GM19239 (cell line): ENCODE results near the gene CHRDL2.

Source experiments
- DNase-seq: peaks from one replicate; pipeline ENCODE4 v3.0.0; 2011; ENCODE audit warnings: low spot score; ENCODE audit not compliant: insufficient read length
- FAIRE-seq: peaks from 2 replicates; lab custom pipeline; 2011; peaks lifted over from hg19 to GRCh38; lab: Jason Lieb, UNC

Gene CHRDL2

DNA sequence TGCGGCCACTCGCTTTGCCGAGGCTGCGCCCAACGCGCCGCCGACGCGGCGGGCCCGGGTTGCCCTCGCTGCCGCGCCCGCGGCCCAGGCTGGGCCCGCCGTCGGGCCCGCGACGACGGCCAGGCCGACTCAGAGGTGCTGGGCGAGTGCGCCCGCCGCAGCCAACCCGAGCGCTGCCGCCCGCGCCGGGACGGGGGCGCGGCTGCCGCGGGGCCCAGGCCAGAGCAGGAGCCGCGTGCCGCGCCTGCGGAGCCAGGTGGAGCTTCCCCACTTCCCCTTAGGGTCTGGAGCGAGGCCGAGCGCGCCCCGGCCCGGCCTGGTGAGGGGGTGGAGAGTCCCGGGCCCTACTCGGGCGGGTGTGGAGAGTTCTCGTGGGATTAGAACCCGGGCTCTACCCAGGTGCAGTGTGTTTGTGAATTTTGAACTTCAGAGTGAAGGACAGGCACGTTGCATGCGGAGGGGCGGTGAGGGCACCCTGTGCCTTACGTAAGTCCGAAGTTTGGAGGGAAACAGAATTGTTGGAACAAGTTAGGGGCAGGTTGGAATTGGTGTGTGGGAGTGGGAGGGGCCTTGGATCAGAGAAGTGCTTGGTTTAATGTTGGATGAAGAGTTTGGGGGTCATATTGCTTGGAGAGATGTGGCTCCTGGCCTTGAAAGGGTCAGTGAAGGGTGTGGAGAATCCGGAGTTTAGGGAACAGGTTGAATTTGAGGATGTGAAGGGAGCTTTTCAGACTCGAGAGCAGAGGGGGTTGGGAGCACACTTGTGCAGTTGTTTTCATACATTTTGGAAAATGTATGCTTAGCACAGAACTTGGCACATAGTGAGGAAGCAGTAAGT, 18.1 kb upstream of the CHRDL2 start:
- DNase-seq (peak; percentile 57), FAIRE-seq (no peak)

DNA sequence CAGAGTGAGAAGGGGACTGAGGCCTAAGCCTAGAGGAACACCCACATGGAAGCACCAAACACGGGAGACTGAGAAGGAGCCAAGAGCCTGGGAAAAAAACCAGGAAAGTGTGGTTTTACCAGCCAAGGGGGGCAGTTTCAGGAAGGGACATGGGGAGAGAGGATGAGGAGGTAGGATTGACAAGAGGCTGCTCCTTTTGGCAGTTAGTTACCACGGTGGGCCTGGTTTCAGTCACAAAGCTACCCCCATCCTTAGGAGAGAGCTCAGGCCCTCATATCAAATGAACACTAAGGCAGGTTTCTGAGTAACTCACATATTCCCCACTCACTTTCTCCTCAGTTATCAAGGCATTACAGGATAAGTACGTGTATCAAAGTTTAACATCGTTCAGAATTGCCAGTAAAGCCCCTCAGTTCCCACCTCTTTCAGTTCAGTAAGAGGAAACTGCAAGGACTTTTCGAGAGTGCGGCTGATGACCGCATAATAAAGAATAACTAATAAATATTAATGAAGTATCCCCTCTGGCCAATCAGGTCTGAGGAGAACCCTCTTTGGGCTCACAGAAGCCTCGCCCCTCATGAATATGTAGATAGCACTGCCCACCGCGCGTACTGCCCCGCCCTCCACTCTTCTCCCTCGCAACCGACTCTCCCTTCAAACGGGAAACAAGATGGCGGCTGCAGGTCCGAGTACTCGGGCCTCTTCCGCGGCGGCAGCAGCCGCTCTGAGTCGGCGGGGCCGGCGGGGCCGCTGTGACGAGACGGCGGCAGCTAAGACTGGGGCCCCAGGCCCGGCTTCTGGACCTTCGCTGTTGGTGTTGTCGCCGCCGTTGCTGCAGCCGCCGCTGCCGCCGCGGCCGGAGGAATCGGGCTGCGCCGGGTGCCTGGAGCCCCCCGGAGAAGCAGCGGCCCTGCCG, 17.2 kb upstream of the CHRDL2 start, which contains the start of gene RNF169:
RNF169 (plus strand) TSS at position 639 of the 916 bp plus-strand sequence; CDS start at position 671, 32 bp downstream.
- DNase-seq: peak; percentile 98
- peak; percentile 87 for FAIRE-seq

DNA sequence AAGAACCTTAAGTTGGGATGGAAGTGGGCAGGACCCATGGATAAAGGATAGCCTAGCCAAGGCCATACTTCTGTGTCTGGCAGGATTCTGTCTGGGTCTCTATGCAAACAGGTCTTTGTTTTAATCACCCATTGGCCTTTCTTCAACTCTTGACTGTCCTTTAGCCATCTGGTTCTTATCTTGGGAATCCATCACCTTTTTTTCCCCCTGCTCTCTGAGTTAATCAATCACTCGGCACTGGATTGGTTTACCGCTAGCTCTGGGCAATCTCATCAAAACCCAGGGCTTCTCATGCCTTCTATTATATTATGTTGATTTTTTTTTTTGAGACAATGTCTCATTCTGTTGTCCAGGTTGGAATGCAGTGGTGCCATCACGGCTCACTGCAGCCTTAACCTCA, 15.6 kb upstream of the CHRDL2 start:
- FAIRE-seq (no peak), DNase-seq (no peak)

DNA sequence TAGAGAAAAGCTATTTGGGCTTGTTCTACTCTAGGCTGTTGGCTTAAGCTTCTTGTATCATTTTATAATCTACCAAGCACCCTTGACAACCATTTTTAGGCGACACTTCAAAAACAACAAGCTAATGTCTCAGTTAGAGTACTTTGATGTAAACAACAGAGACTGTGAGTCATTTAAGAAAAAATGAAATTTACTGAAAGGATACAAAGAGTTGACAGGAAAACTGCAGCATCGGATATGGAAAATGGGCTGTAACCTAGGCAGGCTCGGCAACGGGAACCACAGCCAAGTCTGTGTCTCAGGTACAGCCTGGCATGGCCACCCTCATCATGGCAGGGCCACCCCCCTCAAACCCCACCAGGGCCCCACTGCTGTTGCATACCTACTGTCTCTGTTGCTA, 13.1 kb upstream of the CHRDL2 start:
- no peak for DNase-seq
- FAIRE-seq: no peak

DNA sequence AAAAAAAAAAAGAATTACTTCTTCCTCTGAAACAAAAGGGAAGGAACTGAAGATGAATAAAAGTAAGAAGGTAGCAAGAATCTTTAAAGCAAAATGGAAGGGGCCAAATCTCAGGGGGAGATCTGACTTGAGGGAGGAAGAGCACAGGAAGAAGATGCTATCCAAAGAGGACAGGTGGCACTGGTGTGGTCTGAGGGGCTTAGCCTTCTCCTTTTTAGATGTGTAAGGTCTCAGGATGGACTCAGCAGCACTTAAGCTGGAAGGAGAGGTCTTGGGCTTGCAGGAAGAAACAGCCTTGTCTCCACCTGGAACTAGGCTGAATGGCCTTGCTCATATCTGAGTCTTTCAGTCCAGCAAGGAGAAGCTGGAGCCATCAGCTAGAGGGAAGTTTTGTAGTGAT, 12.4 kb upstream of the CHRDL2 start:
- no peak for DNase-seq
- no peak for FAIRE-seq

DNA sequence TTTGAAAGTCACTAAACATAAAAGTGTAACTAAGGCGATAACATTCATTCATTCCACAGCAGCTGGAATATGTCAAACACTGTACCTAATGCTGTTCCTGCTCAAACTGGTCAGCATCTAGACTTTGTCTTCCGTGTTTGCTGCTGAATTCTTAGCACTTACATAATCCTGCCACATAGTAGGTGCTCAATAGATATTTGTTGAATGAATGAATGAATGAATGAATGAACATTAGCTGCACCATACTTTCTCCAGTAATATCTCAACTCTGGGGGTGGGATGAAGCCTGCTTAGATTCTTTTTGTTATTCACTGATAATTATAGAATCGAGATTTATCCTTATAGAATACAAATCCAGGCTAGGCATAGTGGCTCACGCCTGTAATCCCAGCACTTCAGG, 10.8 kb upstream of the CHRDL2 start:
- no peak for FAIRE-seq

DNA sequence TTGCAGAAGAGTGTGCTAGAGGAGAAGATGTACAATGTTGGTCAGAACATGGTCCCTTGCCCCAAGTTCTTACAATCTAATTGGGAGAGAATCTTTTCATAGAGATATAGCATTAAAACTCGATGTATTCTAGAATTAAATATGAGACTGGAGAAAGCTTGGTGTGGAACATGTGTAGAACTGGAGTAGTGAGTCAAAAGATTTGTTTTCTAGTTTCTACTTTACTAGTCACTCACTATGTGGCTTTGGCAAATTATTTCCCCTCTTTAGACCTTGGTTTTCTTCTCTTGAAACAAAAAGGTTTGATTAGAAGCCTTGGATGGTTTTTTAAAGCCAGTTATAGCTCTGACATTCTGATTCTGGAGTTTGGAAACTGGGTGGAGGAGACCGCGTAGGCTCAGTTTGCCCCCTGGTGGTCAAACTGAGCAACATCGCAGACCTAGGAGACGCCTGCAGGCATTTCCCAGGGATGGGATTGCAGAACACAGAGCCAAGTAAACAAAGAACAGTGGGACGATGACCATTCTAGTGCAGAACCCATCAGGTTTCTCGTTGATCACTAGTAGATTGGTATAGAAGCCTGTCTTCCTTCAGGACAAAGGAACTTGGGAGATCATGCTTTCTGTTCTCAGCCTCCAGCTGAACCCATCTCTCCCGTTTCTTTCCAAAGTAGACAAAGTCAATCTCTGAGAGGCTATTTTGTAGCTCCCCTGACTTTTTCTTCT, 8.5 kb upstream of the CHRDL2 start:
- FAIRE-seq: peak; percentile 76
- peak; percentile 65 for DNase-seq

More for the DNA sequence above, 10.8 kb upstream of the CHRDL2 start:
- no peak for DNase-seq

DNA sequence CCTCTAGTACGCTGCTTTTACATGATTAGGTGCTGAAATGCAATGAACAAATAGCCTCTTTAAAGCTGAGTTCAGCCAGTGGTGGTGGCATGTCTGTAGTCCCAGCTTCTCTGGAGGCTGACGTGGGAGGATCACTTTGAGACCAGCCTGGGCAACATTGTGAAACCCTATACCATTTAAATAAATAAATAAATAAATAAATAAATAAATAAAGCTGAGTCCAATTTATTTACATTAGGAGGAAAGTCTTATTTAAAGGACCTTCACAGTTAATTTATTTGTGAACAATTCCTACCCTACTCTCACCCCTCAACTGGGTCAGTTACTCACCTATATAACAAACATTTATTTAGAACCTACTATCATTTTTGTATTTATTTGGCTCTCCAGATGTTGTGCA, 4.8 kb upstream of the CHRDL2 start:
- DNase-seq (no peak), FAIRE-seq (no peak)

DNA sequence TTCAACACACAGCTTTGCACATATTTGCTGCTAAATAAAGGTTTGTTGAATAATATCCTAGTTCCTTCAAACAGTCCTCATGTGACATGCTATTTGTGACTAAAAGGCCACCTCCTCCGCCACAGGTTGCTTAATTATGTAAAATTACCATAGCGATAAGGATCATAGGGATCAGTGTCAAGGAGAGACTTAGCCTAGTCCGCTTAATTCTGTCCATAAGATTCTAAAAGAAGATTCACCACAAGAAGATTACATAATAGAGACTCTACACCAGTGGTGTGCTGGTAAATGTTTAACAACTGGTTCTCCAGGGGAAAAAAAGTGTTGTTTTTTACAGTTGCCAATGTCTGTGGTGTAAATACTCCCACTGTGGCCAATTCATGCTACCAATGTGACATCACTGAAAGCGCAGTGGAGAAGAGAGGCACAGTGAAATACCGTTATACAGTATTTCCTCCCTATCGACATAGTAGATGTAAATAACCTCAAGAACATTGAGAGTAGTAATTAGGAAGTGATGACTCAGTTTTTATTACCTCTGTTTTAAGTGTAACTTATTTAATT, 4.2 kb upstream of the CHRDL2 start:
- FAIRE-seq (no peak), DNase-seq (no peak)

DNA sequence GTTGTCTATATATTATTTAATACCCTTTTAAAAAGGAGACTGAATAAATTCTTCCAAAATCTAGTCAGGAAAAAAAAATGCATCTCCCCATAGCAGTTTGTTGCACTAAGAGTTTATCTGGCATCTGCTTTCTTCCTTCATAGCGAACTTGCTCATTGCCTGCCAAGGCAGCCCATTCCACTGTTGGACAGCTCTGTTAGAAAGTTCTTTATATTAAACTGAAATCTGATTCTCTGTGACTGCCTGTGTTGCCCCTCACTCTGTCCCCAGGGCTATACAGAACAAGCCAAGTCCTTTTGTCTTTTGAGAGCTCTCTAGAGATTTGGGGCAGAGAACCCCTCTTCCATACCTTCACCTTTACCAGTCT, 3.3 kb upstream of the CHRDL2 start:
- no peak for FAIRE-seq

DNA sequence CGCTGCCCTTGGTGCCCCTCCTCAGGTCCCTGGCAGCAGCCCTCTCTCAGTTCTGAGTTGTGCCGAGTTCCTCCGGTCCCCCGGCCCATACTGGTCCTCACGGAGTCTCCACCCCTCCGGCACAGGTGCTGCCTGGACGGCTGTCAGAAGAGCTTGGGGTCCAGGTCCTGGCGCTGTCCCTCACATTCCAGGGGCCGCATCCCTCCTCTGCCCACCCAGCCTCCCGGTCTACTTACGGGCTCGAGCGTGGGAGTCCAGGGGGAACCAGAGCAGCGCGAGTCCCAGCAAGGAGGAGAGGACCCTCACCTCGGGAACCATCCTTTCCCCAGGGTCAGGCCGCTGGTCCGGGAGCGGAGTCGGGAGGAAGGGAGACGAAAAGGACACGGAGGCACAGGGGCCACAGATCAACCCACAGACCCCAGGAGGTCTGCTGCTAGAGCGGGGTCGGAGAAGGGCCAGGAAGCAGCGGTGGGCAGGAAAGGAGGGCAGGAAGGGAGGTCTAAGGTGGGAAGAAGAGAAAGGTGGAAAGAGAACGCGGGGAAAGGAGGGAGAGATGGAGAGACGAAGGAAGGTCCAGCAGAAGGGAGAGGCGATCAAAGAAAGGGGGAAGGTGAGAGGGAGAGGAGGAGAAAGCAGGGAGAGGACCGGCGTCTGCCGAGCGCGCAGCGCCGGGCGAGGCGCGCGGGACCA, 510 bp downstream of the CHRDL2 start:
- FAIRE-seq: no peak
- DNase-seq: no peak

More for the DNA sequence above, 3.3 kb upstream of the CHRDL2 start:
- DNase-seq: no peak

DNA sequence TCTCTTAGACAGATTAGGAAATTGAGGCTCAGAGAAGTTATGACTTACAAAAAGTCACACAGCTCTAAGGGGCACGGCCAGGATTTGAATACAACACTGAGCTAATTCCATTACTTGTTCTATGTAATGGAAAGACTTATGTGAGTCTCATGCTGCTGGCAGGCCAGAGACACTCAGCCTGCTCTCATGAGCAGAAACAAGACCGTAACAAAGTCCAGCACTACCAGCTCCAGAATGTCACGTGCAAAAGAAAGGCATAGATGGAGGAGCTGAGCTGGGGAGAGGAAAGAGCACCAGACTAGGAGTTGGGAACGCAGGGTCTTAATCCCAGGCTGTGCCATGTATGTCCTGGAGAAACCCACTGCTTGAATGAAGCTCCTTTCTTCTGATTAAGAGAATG, 1.8 kb downstream of the CHRDL2 start:
- FAIRE-seq (no peak), DNase-seq (no peak)

DNA sequence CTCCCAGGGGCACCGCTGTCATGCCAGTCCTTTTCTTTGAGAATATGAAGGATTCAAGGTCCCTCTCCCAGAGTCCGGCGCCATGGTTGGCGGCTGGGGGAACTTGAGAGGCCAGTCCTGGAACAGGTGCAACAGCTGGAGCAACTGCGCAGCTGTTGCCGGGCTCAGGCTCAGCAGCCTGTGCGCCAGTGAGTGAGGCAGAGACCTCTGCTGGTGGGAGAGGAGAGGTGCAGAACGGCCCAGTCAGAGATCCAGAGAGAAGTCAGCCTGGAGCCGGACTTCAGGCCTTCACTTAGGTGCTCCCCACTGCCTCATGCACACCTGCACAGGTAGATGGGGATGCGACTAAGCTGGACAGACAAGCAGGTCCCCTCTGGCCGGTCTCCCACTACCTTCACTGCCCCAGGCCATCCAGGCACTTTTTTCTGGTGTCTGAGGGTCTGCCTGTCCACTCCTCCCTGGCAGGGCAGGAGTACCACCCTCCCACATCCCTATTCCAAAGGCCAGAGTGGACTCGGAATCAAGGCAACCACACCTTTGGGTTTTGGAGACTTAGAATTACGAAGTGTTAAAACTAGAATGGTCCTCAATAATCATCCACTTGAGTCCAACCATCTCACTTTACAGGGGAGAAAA, 4.6 kb downstream of the CHRDL2 start:
- peak; percentile 97 for DNase-seq
- peak; percentile 95 for FAIRE-seq

DNA sequence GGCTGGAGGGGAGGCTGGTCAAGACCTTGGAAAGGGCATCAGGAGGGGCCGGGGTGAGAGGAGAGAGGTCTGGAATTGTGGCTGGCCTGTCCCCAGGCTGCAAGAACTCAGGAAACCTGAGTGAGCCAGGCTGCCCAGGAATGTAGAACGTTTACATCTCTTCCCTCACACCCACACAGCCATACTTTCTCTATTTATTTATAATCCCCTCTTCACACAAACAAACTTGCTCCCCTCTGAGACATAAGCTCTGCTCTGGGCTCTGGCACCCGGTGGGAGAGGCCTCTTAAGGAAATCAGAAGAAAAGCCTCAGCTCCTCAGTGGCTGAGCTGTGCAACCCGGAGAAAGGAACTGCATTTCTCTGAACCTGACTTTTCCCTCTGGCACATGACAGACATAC, 5.5 kb downstream of the CHRDL2 start:
- FAIRE-seq (no peak), DNase-seq (no peak)

DNA sequence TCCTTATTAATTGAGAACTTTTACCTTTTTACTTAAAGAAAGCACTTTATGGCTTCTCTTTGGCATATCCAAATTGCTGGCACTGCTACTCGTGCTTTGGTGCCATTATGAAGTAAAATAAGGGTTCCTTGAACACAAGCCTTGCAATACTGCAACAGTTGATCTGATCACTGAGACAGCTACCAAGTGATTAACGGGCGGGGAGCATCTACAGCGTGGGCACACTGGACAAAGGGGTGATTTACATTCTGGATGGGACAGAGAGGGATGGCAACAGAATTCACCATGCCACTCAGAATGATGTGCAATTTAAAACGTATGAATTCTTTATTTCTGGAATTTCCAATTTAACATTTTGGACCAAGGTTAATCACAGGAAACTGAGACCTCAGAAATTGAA, 7.7 kb downstream of the CHRDL2 start:
- no peak for FAIRE-seq
- DNase-seq: no peak

DNA sequence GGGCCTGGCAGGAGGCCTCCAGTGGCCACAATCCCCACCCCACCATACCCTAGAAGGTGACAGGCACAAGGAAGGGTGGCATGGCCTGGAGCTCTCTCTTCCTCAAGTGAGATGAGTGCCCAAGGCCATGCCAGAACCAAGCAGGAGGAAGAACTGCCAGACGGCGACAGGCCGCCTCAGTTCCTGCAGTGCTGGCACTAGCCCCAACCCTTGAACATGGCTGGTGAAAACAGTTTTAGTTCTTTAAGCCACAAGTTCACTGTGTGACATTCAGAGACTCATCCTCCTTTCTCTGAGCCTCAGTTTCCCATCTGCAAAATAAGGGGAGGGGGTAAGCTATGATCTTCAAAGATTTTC, 9.8 kb downstream of the CHRDL2 start:
- no peak for DNase-seq
- no peak for FAIRE-seq

DNA sequence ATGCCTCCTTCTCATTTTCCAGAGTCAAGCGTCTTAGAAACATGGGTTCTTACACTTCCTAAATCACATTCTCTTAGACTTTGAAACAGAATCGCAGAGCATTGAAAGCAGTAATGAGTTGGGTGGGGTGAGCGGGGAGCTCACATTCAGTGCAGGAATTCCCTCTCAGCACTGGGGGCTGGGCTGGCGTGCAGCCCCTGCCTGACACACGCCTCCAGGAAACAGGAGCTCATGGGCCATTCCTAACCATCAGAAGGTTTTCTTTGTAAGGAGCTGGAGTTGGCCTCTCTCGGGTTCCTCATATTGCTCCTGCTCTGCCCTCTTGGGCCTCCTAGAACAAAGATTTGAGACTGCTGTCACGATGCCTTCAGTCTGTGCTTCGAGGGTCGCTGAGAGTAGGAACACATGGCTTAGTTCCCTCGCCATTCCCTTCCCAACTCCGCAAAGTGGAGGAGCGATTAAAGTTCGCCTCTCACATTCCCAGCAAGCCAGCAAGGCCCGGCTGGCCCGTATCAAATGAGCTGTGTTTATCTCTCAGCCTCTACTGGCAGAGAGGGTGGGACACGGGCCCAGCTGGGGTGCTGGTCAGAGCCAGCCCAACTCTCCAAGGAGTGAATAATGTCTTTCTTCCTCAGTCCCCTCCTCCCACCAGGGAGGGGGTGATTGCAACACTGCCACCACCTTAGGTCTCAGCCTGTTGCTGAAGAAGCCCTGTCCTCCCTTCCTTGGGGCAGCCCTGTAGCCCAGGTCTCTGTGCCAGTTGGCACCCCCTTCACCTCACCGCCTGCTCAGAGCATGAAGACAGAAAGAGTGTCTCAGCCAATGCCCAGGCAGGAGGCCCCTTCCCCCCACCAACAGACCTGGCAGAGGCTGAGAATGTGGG, 10.4 kb downstream of the CHRDL2 start:
- no peak for FAIRE-seq
- no peak for DNase-seq

DNA sequence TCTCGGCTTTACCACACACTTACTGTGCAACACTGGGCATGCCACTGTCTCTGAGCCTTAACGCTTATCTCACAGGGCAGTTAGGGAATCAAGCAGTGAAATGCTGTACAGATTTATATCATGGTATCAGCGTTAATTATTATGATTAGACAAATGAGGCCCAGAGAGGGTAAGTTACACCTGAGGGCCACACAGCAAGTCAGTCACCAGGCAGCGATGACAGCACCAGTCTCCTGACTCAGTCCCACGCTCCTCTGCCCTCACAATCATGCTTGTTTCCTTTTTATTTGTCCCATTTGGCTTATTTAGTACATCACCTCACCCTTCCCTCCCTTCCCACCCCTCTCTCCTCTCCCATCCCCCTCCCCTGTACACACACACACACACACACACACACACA, 12.2 kb downstream of the CHRDL2 start:
- FAIRE-seq: no peak
- DNase-seq: no peak
